HepG2 (cell line): ENCODE results near the gene R3HCC1L. TPM values are rescaled to one million over a fixed set of nuclear protein-coding genes. Genes with fewer than 3 reads are reported as not detected.

Source experiments
- AGO2 ChIP-seq: fragments of 200-400 bp; formaldehyde crosslinking; optimal IDR thresholded peaks from 2 replicates; pipeline ENCODE3; 2017; ENCODE audit warnings: mild to moderate bottlenecking, low read depth, low read length, moderate library complexity
- CHD4 ChIP-seq: fragments of 200-600 bp; sonication (generic); IDR thresholded peaks from 2 replicates; pipeline ENCODE4 v1.7.0; 2017; ENCODE audit warnings: mild to moderate bottlenecking, low read length, borderline replicate concordance
- CREB1 ChIP-seq, 2 experiments: fragments of 450-650 bp in 1 of 2; IDR thresholded peaks; 2 replicates each; pipeline ENCODE4 v1.6.1; 2016 to 2017; ENCODE audit warnings: control low read depth in 1 of 2, mild to moderate bottlenecking in 1 of 2, missing compliant biosample characterization in 1 of 2, missing genetic modification characterization in 1 of 2
- HOXA3 ChIP-seq: sonication (generic); formaldehyde crosslinking; IDR thresholded peaks from 2 replicates; pipeline ENCODE4 v1.5.0; 2020; ENCODE audit warnings: missing genetic modification reagents
- HOXA9 ChIP-seq: sonication (generic); formaldehyde crosslinking; IDR thresholded peaks from 2 replicates; pipeline ENCODE4 v1.8.1; 2022; ENCODE audit warnings: missing genetic modification reagents, mild to moderate bottlenecking, moderate library complexity, borderline replicate concordance
- KLF9 ChIP-seq: IDR thresholded peaks from 2 replicates; pipeline ENCODE4 v1.6.1; 2016; ENCODE audit warnings: low read depth
- NR2F1 ChIP-seq, 2 experiments: fragments of 450-650 bp in 1 of 2; formaldehyde crosslinking in 1 of 2; IDR thresholded peaks; 2 replicates each; pipeline versions ENCODE4 v1.5.0 to v1.6.1; 2016 to 2020; ENCODE audit warnings: mild to moderate bottlenecking in 1 of 2, missing compliant biosample characterization in 1 of 2, missing genetic modification reagents in 1 of 2, moderate library complexity in 1 of 2
- PRPF4 ChIP-seq: fragments of 200-400 bp; formaldehyde crosslinking; IDR thresholded peaks from 2 replicates; pipeline ENCODE4 v1.6.1; 2016; ENCODE audit warnings: low read length, low read depth; ENCODE audit not compliant: poor library complexity, severe bottlenecking
- RCOR2 ChIP-seq: IDR thresholded peaks from 2 replicates; pipeline ENCODE4 v1.6.1; 2016; ENCODE audit warnings: missing biosample characterization, missing genetic modification reagents
- SNAI1 ChIP-seq: sonication (generic); formaldehyde crosslinking; IDR thresholded peaks from 2 replicates; pipeline ENCODE4 v1.5.0; 2020; ENCODE audit warnings: mild to moderate bottlenecking, missing genetic modification reagents, borderline replicate concordance
- SP1 ChIP-seq, 2 experiments: fragments of 450-650 bp in 1 of 2; sonication (generic) in 1 of 2; formaldehyde crosslinking in 1 of 2; IDR thresholded peaks; 2 replicates each; pipeline versions ENCODE4 v1.4.0 to v1.6.1; 2016 to 2020; ENCODE audit warnings: missing genetic modification reagents in 1 of 2
- STAG1 ChIP-seq: sonication (generic); formaldehyde crosslinking; IDR thresholded peaks from 2 replicates; pipeline ENCODE4 v1.4.0; 2020; ENCODE audit warnings: missing genetic modification reagents
- TOE1 ChIP-seq: sonication (generic); formaldehyde crosslinking; IDR thresholded peaks from 2 replicates; pipeline ENCODE4 v1.4.0; 2020; ENCODE audit warnings: mild to moderate bottlenecking, missing genetic modification reagents
- ZFP36L2 ChIP-seq: sonication (generic); formaldehyde crosslinking; IDR thresholded peaks from 2 replicates; pipeline ENCODE4 v1.4.0; 2020; ENCODE audit warnings: missing genetic modification reagents
- ZNF12 ChIP-seq: sonication (generic); formaldehyde crosslinking; IDR thresholded peaks from 2 replicates; pipeline ENCODE4 v1.5.0; 2020; ENCODE audit warnings: missing genetic modification reagents
- ZNF501 ChIP-seq: sonication (generic); formaldehyde crosslinking; IDR thresholded peaks from 2 replicates; pipeline ENCODE4 v1.5.1; 2020; ENCODE audit warnings: mild to moderate bottlenecking, moderate library complexity, missing genetic modification reagents
- ZNF567 ChIP-seq: sonication (generic); formaldehyde crosslinking; IDR thresholded peaks from 2 replicates; pipeline ENCODE4 v1.8.1; 2023; ENCODE audit warnings: mild to moderate bottlenecking, missing genetic modification reagents, borderline replicate concordance
- ZNF607 ChIP-seq: sonication (generic); formaldehyde crosslinking; IDR thresholded peaks from 2 replicates; pipeline ENCODE4 v1.5.1; 2020; ENCODE audit warnings: missing genetic modification reagents, mild to moderate bottlenecking, borderline replicate concordance
- ZNF773 ChIP-seq: sonication (generic); formaldehyde crosslinking; IDR thresholded peaks from 2 replicates; pipeline ENCODE4 v1.4.0; 2020; ENCODE audit warnings: missing genetic modification reagents, borderline replicate concordance
- ZNF891 ChIP-seq: sonication (generic); formaldehyde crosslinking; IDR thresholded peaks from 2 replicates; pipeline ENCODE4 v1.5.0; 2020; ENCODE audit warnings: mild to moderate bottlenecking, missing genetic modification reagents
- polyA plus RNA-seq, 8 experiments: library from polyadenylated mRNA; depleted of rRNA in 3 of 8; stranded (reverse) in 7 of 8; unstranded in 1 of 8; fragments of >200 nt; fragmentation: Illumina TruSeq in 4 of 8; extraction: Trizol in 4 of 8; gene quantifications; 2 replicates each; pipeline versions ENCODE4 v1.2.1 to v1.2.3, GENCODE V29; 2011 to 2016; ENCODE audit warnings: low read depth in 4 of 8, missing spikeins in 1 of 8, mixed read lengths in 1 of 8; ENCODE audit not compliant: insufficient read depth in 1 of 8
- total RNA-seq, 5 experiments: library from RNA; depleted of rRNA; stranded (reverse); fragments of >200 nt; fragmentation: Illumina TruSeq; extraction: Trizol; gene quantifications; 2 replicates each; pipeline ENCODE4 v1.2.3, GENCODE V29; 2016; ENCODE audit warnings: low read depth in 1 of 5
- TF ChIP-seq, protein P1 (sequence below): sonication (generic); formaldehyde crosslinking; IDR thresholded peaks from 2 replicates; pipeline ENCODE4 v1.4.0; 2020; ENCODE audit warnings: mild to moderate bottlenecking, missing genetic modification reagents
- TF ChIP-seq, protein P2 (sequence below): sonication (generic); formaldehyde crosslinking; IDR thresholded peaks from 2 replicates; pipeline ENCODE4 v1.8.1; 2023; ENCODE audit warnings: missing genetic modification reagents, inconsistent platforms, borderline replicate concordance
- TF ChIP-seq, protein P3 (sequence below): sonication (generic); formaldehyde crosslinking; conservative IDR thresholded peaks from 2 replicates; pipeline ENCODE4 v1.5.0; 2020; ENCODE audit warnings: missing genetic modification reagents
- TF ChIP-seq, protein P4 (sequence below): IDR thresholded peaks from 2 replicates; pipeline ENCODE4 v1.6.1; 2012; ENCODE audit warnings: inconsistent platforms

The R3HCC1L gene
- total and polyA plus RNA-seq, 2 of the 13 experiments (the other 11 are each of a cell fraction or from before 2014, with no cell fraction given): 6.5 to 12.2 TPM

DNA sequence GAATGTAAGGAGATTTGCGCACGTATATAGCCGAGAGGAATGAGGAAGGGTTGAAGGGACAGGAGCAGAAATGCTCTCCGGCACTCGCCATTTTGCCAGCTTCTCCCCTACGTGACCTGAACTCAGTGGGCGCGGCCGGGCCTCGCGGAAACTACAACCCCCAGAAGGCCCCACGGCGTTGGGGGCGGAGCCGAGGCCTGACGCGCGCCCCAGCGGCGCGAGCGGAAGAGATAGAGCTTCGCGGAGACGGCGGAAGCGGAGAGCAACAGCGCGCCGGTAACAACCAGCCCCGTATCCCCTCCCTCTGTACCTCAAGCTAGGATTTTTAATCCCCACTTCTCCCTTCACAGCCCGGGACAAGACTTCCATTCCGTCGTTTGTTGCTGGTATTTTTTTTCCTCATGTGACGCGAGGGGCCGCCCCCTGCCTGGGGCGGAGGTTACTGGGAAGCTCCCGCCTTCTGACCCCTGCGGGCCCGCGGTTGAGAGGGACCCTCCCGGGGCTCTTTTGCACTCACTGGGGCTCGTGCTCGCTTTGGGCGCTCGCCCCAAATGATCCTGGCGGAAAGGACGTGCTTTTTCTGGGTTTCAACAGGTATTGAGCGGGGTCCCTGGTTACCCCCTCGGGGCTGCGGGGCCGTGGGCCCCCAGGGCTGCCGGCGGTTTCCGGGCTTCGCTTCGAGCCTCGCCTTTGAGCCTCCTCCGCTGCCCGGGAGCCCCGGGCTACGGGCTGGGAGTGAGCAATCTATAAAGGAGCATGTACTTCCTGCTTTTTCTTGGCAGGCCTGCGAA, at the start of gene R3HCC1L (continued):
- no peak for TF ChIP-seq STAG1
- TF ChIP-seq ZNF891: no peak; the same call in 1 of the 2 replicates
- TF ChIP-seq ZNF773 (CRISPR knock-in tag): no peak
- TF ChIP-seq, protein P1, sequence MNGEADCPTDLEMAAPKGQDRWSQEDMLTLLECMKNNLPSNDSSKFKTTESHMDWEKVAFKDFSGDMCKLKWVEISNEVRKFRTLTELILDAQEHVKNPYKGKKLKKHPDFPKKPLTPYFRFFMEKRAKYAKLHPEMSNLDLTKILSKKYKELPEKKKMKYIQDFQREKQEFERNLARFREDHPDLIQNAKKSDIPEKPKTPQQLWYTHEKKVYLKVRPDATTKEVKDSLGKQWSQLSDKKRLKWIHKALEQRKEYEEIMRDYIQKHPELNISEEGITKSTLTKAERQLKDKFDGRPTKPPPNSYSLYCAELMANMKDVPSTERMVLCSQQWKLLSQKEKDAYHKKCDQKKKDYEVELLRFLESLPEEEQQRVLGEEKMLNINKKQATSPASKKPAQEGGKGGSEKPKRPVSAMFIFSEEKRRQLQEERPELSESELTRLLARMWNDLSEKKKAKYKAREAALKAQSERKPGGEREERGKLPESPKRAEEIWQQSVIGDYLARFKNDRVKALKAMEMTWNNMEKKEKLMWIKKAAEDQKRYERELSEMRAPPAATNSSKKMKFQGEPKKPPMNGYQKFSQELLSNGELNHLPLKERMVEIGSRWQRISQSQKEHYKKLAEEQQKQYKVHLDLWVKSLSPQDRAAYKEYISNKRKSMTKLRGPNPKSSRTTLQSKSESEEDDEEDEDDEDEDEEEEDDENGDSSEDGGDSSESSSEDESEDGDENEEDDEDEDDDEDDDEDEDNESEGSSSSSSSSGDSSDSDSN (CRISPR knock-in tag): peak; percentile 65
- no peak for TF ChIP-seq SP1 (IDR thresholded peaks at IDR 0.05)
- TF ChIP-seq SP1 (CRISPR knock-in tag; IDR thresholded peaks at IDR 0.05): peak; percentile 97
- no peak for TF ChIP-seq CHD4
- peak; percentile 7 to 68; a peak in 3 of 4 replicates for TF ChIP-seq NR2F1 (CRISPR knock-in tag; IDR thresholded peaks at IDR 0.05)
- TF ChIP-seq ZFP36L2 (CRISPR knock-in tag): peak; percentile 79; the same call in 1 of the 2 replicates
- 0 out of 2 replicates have a peak, but pooled peaks have one; percentile 43 for TF ChIP-seq ZNF567 (CRISPR knock-in tag)
- TF ChIP-seq CREB1 (IDR thresholded peaks at IDR 0.05): peak; percentile 79
- TF ChIP-seq CREB1 (CRISPR knock-in tag; IDR thresholded peaks at IDR 0.05): peak; percentile 94
- TF ChIP-seq HOXA9 (CRISPR knock-in tag): 0 out of 2 replicates have a peak, but pooled peaks have one; percentile 34
- no peak for TF ChIP-seq RCOR2 (CRISPR knock-in tag)
- 0 out of 2 replicates have a peak, but pooled peaks have one; percentile 44 for TF ChIP-seq KLF9 (CRISPR knock-in tag)
- TF ChIP-seq ZNF607 (CRISPR knock-in tag): peak; percentile 48; the same call in 1 of the 2 replicates
- TF ChIP-seq ZNF501: peak; percentile 83
- no peak for TF ChIP-seq PRPF4
- TF ChIP-seq, protein P2, sequence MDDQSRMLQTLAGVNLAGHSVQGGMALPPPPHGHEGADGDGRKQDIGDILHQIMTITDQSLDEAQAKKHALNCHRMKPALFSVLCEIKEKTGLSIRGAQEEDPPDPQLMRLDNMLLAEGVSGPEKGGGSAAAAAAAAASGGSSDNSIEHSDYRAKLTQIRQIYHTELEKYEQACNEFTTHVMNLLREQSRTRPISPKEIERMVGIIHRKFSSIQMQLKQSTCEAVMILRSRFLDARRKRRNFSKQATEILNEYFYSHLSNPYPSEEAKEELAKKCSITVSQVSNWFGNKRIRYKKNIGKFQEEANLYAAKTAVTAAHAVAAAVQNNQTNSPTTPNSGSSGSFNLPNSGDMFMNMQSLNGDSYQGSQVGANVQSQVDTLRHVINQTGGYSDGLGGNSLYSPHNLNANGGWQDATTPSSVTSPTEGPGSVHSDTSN (CRISPR knock-in tag): no peak
- TF ChIP-seq ZNF12 (CRISPR knock-in tag): peak; percentile 96
- TF ChIP-seq, protein P3, sequence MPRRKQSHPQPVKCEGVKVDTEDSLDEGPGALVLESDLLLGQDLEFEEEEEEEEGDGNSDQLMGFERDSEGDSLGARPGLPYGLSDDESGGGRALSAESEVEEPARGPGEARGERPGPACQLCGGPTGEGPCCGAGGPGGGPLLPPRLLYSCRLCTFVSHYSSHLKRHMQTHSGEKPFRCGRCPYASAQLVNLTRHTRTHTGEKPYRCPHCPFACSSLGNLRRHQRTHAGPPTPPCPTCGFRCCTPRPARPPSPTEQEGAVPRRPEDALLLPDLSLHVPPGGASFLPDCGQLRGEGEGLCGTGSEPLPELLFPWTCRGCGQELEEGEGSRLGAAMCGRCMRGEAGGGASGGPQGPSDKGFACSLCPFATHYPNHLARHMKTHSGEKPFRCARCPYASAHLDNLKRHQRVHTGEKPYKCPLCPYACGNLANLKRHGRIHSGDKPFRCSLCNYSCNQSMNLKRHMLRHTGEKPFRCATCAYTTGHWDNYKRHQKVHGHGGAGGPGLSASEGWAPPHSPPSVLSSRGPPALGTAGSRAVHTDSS: no peak
- no peak for TF ChIP-seq SNAI1 (CRISPR knock-in tag)
- TF ChIP-seq TOE1 (CRISPR knock-in tag): peak; percentile 45; the same call in 1 of the 2 replicates
- TF ChIP-seq, protein P4, sequence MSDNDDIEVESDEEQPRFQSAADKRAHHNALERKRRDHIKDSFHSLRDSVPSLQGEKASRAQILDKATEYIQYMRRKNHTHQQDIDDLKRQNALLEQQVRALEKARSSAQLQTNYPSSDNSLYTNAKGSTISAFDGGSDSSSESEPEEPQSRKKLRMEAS: peak; percentile 59; the same call in 1 of the 2 replicates
- TF ChIP-seq AGO2: peak; percentile 75
- TF ChIP-seq HOXA3 (CRISPR knock-in tag): peak; percentile 86
